ENCODE results near the gene GLOD5. TPM values are rescaled to one million over a fixed set of nuclear protein-coding genes. Genes with fewer than 3 reads are reported as not detected.
A peak's percentile ranks its signal among the peaks of the same experiment; 100 is the strongest.

Gene GLOD5
- total and polyA plus RNA-seq, 8 donors = 0.37 to 0.99 (median 0.64) TPM; not detected in 4

- WGBS, 2 donors = 57 to 66% methylated on average over 7 of the region's 7 CpGs
- intact Hi-C loops (cut with DNase I) = no loop called here
- ATAC-seq (no peak), FAIRE-seq (no peak), DNase-seq (no peak)
- Histone ChIP-seq H3K9me3 (no peaks in the 10 kb centered on the region), H3K27me3 (peaks cover 0 to 7% (median 0%) of the 10 kb centered on the region in 4 donors), H3K4me3 (no peak within 1 kb of the TSS), H3K27ac (no peak within 1 kb of the TSS), H3K36me3 (no peaks in the 10 kb centered on the region), H3K4me1 (no peaks in the 10 kb centered on the region)
- TF ChIP-seq CTCF (IDR thresholded peaks at IDR 0.05) = no peak
These were observed 24.8 kb downstream of the GLOD5 start, which contains the start of gene GATA1 for GRCh38 chrX:48786341-48786800. Gene GATA1, plus strand, starts transcription at chrX:48786590. Its CDS starts 4,520 bp downstream, at chrX:48791110.

- no peak for TF ChIP-seq CTCF (IDR thresholded peaks at IDR 0.05)
- no peaks in the 10 kb centered on the region for H3K36me3 ChIP-seq
- H3K27me3 ChIP-seq = peaks cover 0 to 7% (median 0%) of the 10 kb centered on the region in 4 donors
- ATAC-seq (no peak), DNase-seq (no peak), FAIRE-seq (no peak)
- no peaks in the 10 kb centered on the region for H3K4me1 ChIP-seq
- whole genome bisulfite sequencing, 2 donors = 51 to 60% methylated on average over 6 of the region's 6 CpGs
- no peak overlapping the region for H3K4me3 ChIP-seq
- H3K9me3 ChIP-seq = no peaks in the 10 kb centered on the region
- intact Hi-C loops (cut with DNase I) = no loop called here
- H3K27ac ChIP-seq = no peak overlapping the region
These were observed 25.4 kb downstream of the GLOD5 start for GRCh38 chrX:48786825-48787504.

- FAIRE-seq (no peak), DNase-seq (no peak), ATAC-seq (no peak)
- intact Hi-C loops (cut with DNase I) = no loop called here
- Histone ChIP-seq H3K4me3 (no peak overlapping the region), H3K9me3 (no peaks in the 10 kb centered on the region), H3K36me3 (no peaks in the 10 kb centered on the region), H3K27me3 (peaks cover 0 to 7% (median 0%) of the 10 kb centered on the region in 4 donors), H3K27ac (no peak overlapping the region), H3K4me1 (no peaks in the 10 kb centered on the region)
- WGBS, 2 donors = 35 to 41% methylated on average over 17 of the region's 17 CpGs
- TF ChIP-seq CTCF (IDR thresholded peaks at IDR 0.05) = no peak
These were observed 26.2 kb downstream of the GLOD5 start for GRCh38 chrX:48787505-48788443.

- no peaks in the 10 kb centered on the region for H3K4me1 ChIP-seq
- H3K36me3 ChIP-seq = no peaks in the 10 kb centered on the region
- no peak for TF ChIP-seq CTCF (IDR thresholded peaks at IDR 0.05)
- WGBS, 2 donors = 44 to 66% methylated on average over 7 of the region's 7 CpGs
- ATAC-seq (no peak), FAIRE-seq (no peak), DNase-seq (peak in 1 of 6 donors; percentile 21)
- peaks cover 0 to 7% (median 0%) of the 10 kb centered on the region in 4 donors for H3K27me3 ChIP-seq
- intact Hi-C loops (cut with DNase I) = no loop called here
- no peak overlapping the region for H3K4me3 ChIP-seq
- H3K27ac ChIP-seq = no peak overlapping the region
- H3K9me3 ChIP-seq = no peaks in the 10 kb centered on the region
These were observed 28.0 kb downstream of the GLOD5 start for GRCh38 chrX:48789366-48790220.
